Measurements from ENCODE around the gene EIF4E3. TPM values are rescaled to one million over a fixed set of nuclear protein-coding genes. Genes with fewer than 3 reads are reported as not detected.

Gene EIF4E3
- total and polyA plus RNA-seq, 10 donors = 5.0 to 52.3 (median 37.3) TPM

GRCh38 chr3:71628522-71628921, 96.7 kb downstream of the EIF4E3 start:
- DNase-seq = no peak
- H3K27me3 ChIP-seq (replicated peaks in 1 of 7) = no peaks in the 10 kb centered on the region
- H3K9me3 ChIP-seq = peaks cover 0 to 5% (median 0%) of the 10 kb centered on the region in 8 donors
- TF ChIP-seq POLR2AphosphoS5 (IDR thresholded peaks at IDR 0.05) (no peak), POLR2A (IDR thresholded peaks at IDR 0.05) (no peak), CTCF (IDR thresholded peaks at IDR 0.05 in 8 of 11, conservative IDR thresholded peaks at IDR 0.05 in 3 of 11) (no peak)
- 72 to 85% (median 83%) methylated on average over 6 of the region's 6 CpGs for WGBS, 5 donors
- intact Hi-C loops (cut with DNase I; ENCODE audit: low total_unique reads) = no loop called here
- H3K4me1 ChIP-seq = peaks cover 0 to 13% (median 0%) of the 10 kb centered on the region in 6 donors
- no peak overlapping the region for H3K27ac ChIP-seq
- H3K4me3 ChIP-seq = no peak overlapping the region
- H3K36me3 ChIP-seq = no peaks in the 10 kb centered on the region

- Histone ChIP-seq H3K27ac (no peak overlapping the region), H3K4me3 (no peak overlapping the region), H3K9me3 (peaks cover 0 to 5% (median 0%) of the 10 kb centered on the region in 8 donors), H3K27me3 (replicated peaks in 1 of 7) (no peaks in the 10 kb centered on the region), H3K36me3 (no peaks in the 10 kb centered on the region), H3K4me1 (peaks cover 0 to 13% (median 0%) of the 10 kb centered on the region in 6 donors)
- DNase-seq = no peak
- TF ChIP-seq POLR2AphosphoS5 (IDR thresholded peaks at IDR 0.05) (no peak), CTCF (IDR thresholded peaks at IDR 0.05 in 8 of 11, conservative IDR thresholded peaks at IDR 0.05 in 3 of 11) (no peak), POLR2A (IDR thresholded peaks at IDR 0.05) (no peak)
- intact Hi-C loops (cut with DNase I; ENCODE audit: low total_unique reads) = no loop called here
Observed at GRCh38 chr3:71625676-71626075, 99.5 kb downstream of the EIF4E3 start.

Other genes with a start within 250 kb of the EIF4E3 start
- 100 to 1,000 TPM; 134 to 202 (median 166) TPM for gene FOXP1, start 141.7 kb downstream of the EIF4E3 start, total RNA-seq
- 10 to 100 TPM; 11.1 to 17.2 (median 15.4) TPM for gene FOXP1, start 141.7 kb downstream of the EIF4E3 start, polyA plus RNA-seq
- 10 to 100 TPM in 3 of 7 donors, 1 to 10 TPM in 4; 4.6 to 15.3 (median 7.3) TPM for gene GPR27, start 28.5 kb upstream of the EIF4E3 start, total RNA-seq
- 1 to 10 TPM in 1 of 3 donors, under 1 TPM in 2; 0.37 to 1.6 (median 0.71) TPM for gene GPR27, start 28.5 kb upstream of the EIF4E3 start, polyA plus RNA-seq
- 10 to 100 TPM; 17.6 to 78.5 (median 37.1) TPM for gene PROK2, start 59.7 kb upstream of the EIF4E3 start, total RNA-seq
- 1 to 10 TPM; 1.7 to 9.1 (median 4.7) TPM for gene PROK2, start 59.7 kb upstream of the EIF4E3 start, polyA plus RNA-seq

Measured in spleen (tissue), 11 donors.